HEK293 (cell line): Measurements from ENCODE around the gene MRPS6.

Experiments
- CTCF ChIA-PET: fragments of 350-600 bp; formaldehyde crosslinking; extraction: SDS; loops from one replicate; lab custom pipeline; 2021; ENCODE audit warnings: antibody characterized with exemption; lab: Yijun Ruan, JAX
- POLR2A ChIA-PET: fragments of 300-600 bp; formaldehyde crosslinking; extraction: SDS; loops from one replicate; lab custom pipeline; 2020; ENCODE audit warnings: antibody characterized with exemption, inconsistent platforms; lab: Yijun Ruan, JAX
- H3K27ac ChIP-seq: fragments of 200-500 bp; sonication (Bioruptor generic); 2 replicates; pipeline ENCODE4 v1.5.1; 2014; ENCODE audit warnings: low read depth, low read length, control low read depth, inconsistent platforms; ENCODE audit errors: extremely low read depth
- H3K36me3 ChIP-seq, 2 experiments: fragments of 200-500 bp in 1 of 2; sonication (Bioruptor generic) in 1 of 2; 1 replicate in 1 of 2; 2 replicates in 1 of 2; pipeline ENCODE4 v1.5.1; 2014 to 2017; ENCODE audit warnings: inconsistent platforms in 2 of 2, low read length in 2 of 2; ENCODE audit not compliant: control insufficient read depth in 2 of 2, insufficient read depth in 1 of 2
- H3K4me1 ChIP-seq: fragments of 200-500 bp; sonication (Bioruptor generic); 2 replicates; pipeline ENCODE4 v1.5.1; 2014; ENCODE audit warnings: mild to moderate bottlenecking, low read length, inconsistent platforms; ENCODE audit not compliant: control insufficient read depth, insufficient read depth
- H3K4me3 ChIP-seq: 2 replicates; pipeline ENCODE4 v1.5.1; 2011; ENCODE audit warnings: low read depth, mild to moderate bottlenecking, control low read depth, low read length, moderate library complexity
- H3K9me3 ChIP-seq: fragments of 200-500 bp; sonication (Bioruptor generic); 2 replicates; pipeline ENCODE4 v1.5.1; 2014; ENCODE audit warnings: low read depth, low read length, inconsistent platforms; ENCODE audit not compliant: control insufficient read depth, insufficient read depth
- BCL11B ChIP-seq: fragments of 450-650 bp; formaldehyde crosslinking; IDR thresholded peaks from 2 replicates; pipeline ENCODE4 v1.5.1; 2016; ENCODE audit warnings: low read depth, missing biosample characterization, missing genetic modification characterization
- FEZF1 ChIP-seq: fragments of 450-650 bp; formaldehyde crosslinking; IDR thresholded peaks from 2 replicates; pipeline ENCODE4 v1.5.1; 2016; ENCODE audit warnings: missing biosample characterization, missing genetic modification characterization
- KLF10 ChIP-seq: fragments of 450-650 bp; IDR thresholded peaks from 2 replicates; pipeline ENCODE4 v1.5.1; 2018; ENCODE audit warnings: missing biosample characterization, mild to moderate bottlenecking, missing genetic modification characterization
- KLF7 ChIP-seq: fragments of 450-650 bp; formaldehyde crosslinking; IDR thresholded peaks from 2 replicates; pipeline ENCODE4 v1.5.1; 2016; ENCODE audit warnings: missing biosample characterization, missing genetic modification characterization, borderline replicate concordance
- PRDM2 ChIP-seq: fragments of 450-650 bp; formaldehyde crosslinking; IDR thresholded peaks from 2 replicates; pipeline ENCODE4 v1.5.1; 2016; ENCODE audit warnings: missing biosample characterization, missing genetic modification characterization, borderline replicate concordance
- TSHZ1 ChIP-seq: fragments of 450-650 bp; formaldehyde crosslinking; IDR thresholded peaks from 2 replicates; pipeline ENCODE4 v1.5.1; 2016; ENCODE audit warnings: missing biosample characterization, missing genetic modification characterization, borderline replicate concordance
- ZFP3 ChIP-seq: fragments of 450-650 bp; formaldehyde crosslinking; IDR thresholded peaks from 2 replicates; pipeline ENCODE4 v1.5.1; 2016; ENCODE audit warnings: low read depth, missing biosample characterization, missing genetic modification characterization
- ZFP37 ChIP-seq: fragments of 450-650 bp; formaldehyde crosslinking; IDR thresholded peaks from 2 replicates; pipeline ENCODE4 v1.5.1; 2016; ENCODE audit warnings: missing biosample characterization, missing genetic modification characterization
- ZNF16 ChIP-seq: fragments of 450-650 bp; formaldehyde crosslinking; IDR thresholded peaks from 2 replicates; pipeline ENCODE4 v1.5.1; 2016; ENCODE audit warnings: low read depth, missing biosample characterization, missing genetic modification characterization
- ZNF2 ChIP-seq: fragments of 450-650 bp; formaldehyde crosslinking; IDR thresholded peaks from 2 replicates; pipeline ENCODE4 v1.5.1; 2016; ENCODE audit warnings: missing biosample characterization, missing genetic modification characterization
- ZNF239 ChIP-seq: fragments of 450-650 bp; formaldehyde crosslinking; IDR thresholded peaks from 2 replicates; pipeline ENCODE4 v1.5.1; 2016; ENCODE audit warnings: missing biosample characterization, missing genetic modification characterization
- ZNF302 ChIP-seq: fragments of 450-650 bp; formaldehyde crosslinking; IDR thresholded peaks from 2 replicates; pipeline ENCODE4 v1.5.1; 2016; ENCODE audit warnings: missing biosample characterization, missing genetic modification characterization, low read depth
- ZNF433 ChIP-seq: fragments of 450-650 bp; formaldehyde crosslinking; IDR thresholded peaks from 2 replicates; pipeline ENCODE4 v1.5.1; 2016; ENCODE audit warnings: missing biosample characterization, missing genetic modification characterization, low read depth
- ZNF510 ChIP-seq: fragments of 450-650 bp; formaldehyde crosslinking; IDR thresholded peaks from 2 replicates; pipeline ENCODE4 v1.5.1; 2018; ENCODE audit warnings: mild to moderate bottlenecking, missing genetic modification characterization, missing biosample characterization; ENCODE audit not compliant: insufficient replicate concordance
- ZNF704 ChIP-seq: fragments of 450-650 bp; formaldehyde crosslinking; IDR thresholded peaks from 2 replicates; pipeline ENCODE4 v1.5.1; 2016; ENCODE audit warnings: missing biosample characterization, missing genetic modification characterization
- ZNF76 ChIP-seq: fragments of 450-650 bp; formaldehyde crosslinking; IDR thresholded peaks from 2 replicates; pipeline ENCODE4; 2016; ENCODE audit warnings: low read depth, missing biosample characterization, missing genetic modification characterization, borderline replicate concordance
- ZSCAN23 ChIP-seq: fragments of 450-650 bp; formaldehyde crosslinking; IDR thresholded peaks from 2 replicates; pipeline ENCODE4 v1.5.1; 2016; ENCODE audit warnings: missing biosample characterization, missing genetic modification characterization
- ZSCAN30 ChIP-seq: fragments of 450-650 bp; IDR thresholded peaks from 2 replicates; pipeline ENCODE4 v1.5.1; 2018; ENCODE audit warnings: missing biosample characterization, mild to moderate bottlenecking, missing genetic modification characterization, moderate library complexity
- TF ChIP-seq, protein P1 (sequence below): fragments of 450-650 bp; formaldehyde crosslinking; IDR thresholded peaks from 2 replicates; pipeline ENCODE4 v1.5.0; 2017; ENCODE audit warnings: missing biosample characterization, missing genetic modification characterization, borderline replicate concordance
- TF ChIP-seq, protein P2 (sequence below): fragments of 450-650 bp; formaldehyde crosslinking; IDR thresholded peaks from 2 replicates; pipeline ENCODE4 v1.5.1; 2017; ENCODE audit warnings: missing biosample characterization, missing genetic modification characterization

MRPS6 gene

DNA sequence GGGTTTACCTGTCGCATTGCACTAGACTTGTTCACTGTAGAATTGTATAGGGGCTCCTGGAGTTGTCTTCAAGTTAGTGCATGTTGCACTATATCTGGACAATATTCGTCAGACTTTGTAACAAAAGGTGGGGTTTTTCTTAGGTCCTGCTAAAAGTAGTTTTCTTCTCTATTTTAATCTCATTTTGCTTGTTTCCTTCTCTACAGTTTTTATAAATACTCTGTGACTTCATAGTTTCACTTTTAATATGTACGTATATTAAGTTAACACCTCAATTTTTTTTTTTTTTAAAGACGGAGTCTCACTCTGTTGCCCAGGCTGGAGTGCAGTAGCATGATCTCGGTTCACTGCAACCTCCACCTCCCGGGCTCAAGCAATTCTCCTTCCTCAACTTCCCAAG is 26.5 kb upstream of the MRPS6 start:
- Histone ChIP-seq H3K4me1 (no peaks in the 10 kb centered on the region), H3K27ac (no peak overlapping the region), H3K36me3 (no peaks in the 10 kb centered on the region), H3K4me3 (no peak overlapping the region), H3K9me3 (no peaks in the 10 kb centered on the region)
- TF ChIP-seq, protein P1, sequence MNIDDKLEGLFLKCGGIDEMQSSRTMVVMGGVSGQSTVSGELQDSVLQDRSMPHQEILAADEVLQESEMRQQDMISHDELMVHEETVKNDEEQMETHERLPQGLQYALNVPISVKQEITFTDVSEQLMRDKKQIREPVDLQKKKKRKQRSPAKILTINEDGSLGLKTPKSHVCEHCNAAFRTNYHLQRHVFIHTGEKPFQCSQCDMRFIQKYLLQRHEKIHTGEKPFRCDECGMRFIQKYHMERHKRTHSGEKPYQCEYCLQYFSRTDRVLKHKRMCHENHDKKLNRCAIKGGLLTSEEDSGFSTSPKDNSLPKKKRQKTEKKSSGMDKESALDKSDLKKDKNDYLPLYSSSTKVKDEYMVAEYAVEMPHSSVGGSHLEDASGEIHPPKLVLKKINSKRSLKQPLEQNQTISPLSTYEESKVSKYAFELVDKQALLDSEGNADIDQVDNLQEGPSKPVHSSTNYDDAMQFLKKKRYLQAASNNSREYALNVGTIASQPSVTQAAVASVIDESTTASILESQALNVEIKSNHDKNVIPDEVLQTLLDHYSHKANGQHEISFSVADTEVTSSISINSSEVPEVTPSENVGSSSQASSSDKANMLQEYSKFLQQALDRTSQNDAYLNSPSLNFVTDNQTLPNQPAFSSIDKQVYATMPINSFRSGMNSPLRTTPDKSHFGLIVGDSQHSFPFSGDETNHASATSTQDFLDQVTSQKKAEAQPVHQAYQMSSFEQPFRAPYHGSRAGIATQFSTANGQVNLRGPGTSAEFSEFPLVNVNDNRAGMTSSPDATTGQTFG (tag by site-specific recombination) = no peak
- TF ChIP-seq ZNF302 (tag by site-specific recombination) (no peak), ZFP37 (no peak)
- ChIA-PET CTCF (interaction anchor here (1.2 kb wide), 1 partner anchor 123 kb away, joined by 3 read pairs; no protein-coding TSS in a partner anchor), POLR2A (no interaction called here)

- ChIA-PET POLR2A (no interaction called here), CTCF (interaction anchor here (0.6 to 1.2 kb wide), 2 partner anchors 124 to 301 kb away, joined by 3 to 5 read pairs; no protein-coding TSS in a partner anchor)
- Histone ChIP-seq H3K4me3 (no peak overlapping the region), H3K4me1 (no peaks in the 10 kb centered on the region), H3K27ac (no peak overlapping the region), H3K9me3 (no peaks in the 10 kb centered on the region), H3K36me3 (no peaks in the 10 kb centered on the region)
- TF ChIP-seq, protein P2, sequence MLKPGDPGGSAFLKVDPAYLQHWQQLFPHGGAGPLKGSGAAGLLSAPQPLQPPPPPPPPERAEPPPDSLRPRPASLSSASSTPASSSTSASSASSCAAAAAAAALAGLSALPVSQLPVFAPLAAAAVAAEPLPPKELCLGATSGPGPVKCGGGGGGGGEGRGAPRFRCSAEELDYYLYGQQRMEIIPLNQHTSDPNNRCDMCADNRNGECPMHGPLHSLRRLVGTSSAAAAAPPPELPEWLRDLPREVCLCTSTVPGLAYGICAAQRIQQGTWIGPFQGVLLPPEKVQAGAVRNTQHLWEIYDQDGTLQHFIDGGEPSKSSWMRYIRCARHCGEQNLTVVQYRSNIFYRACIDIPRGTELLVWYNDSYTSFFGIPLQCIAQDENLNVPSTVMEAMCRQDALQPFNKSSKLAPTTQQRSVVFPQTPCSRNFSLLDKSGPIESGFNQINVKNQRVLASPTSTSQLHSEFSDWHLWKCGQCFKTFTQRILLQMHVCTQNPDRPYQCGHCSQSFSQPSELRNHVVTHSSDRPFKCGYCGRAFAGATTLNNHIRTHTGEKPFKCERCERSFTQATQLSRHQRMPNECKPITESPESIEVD (tag by site-specific recombination) = no peak
- TF ChIP-seq ZNF16 (tag by site-specific recombination) (no peak), ZSCAN23 (tag by site-specific recombination) (no peak), ZNF239 (no peak), ZNF510 (tag by site-specific recombination) (no peak), ZFP3 (tag by site-specific recombination) (no peak), KLF10 (tag by site-specific recombination) (no peak), BCL11B (tag by site-specific recombination) (no peak), FEZF1 (no peak), PRDM2 (tag by site-specific recombination) (no peak), ZNF433 (tag by site-specific recombination) (no peak), ZNF76 (tag by site-specific recombination) (no peak), ZNF2 (no peak), TSHZ1 (no peak), ZNF704 (no peak), ZSCAN30 (tag by site-specific recombination) (no peak), KLF7 (tag by site-specific recombination) (no peak)
These were observed 25.5 kb upstream of the MRPS6 start for GRCh38 chr21:34047835-34048234.
